Left lung (tissue), 10 donors: ENCODE data around the gene SPACA1. TPM values are rescaled to one million over a fixed set of nuclear protein-coding genes. Genes with fewer than 3 reads are reported as not detected.

Experiments
- ATAC-seq: fragments of 200-7000 bp; cut with Tn5 transposase; one replicate; pipeline ENCODE4 v1.9.1; 2020; ENCODE audit warnings: moderate library complexity
- DNase-seq, 4 donors: peaks; one replicate each; pipeline ENCODE4 v3.0.0-alpha.2; 2013 to 2020
- H3K27ac ChIP-seq, 2 donors: fragments of 200-600 bp; sonication (generic) in 1 of 2; one replicate each; pipeline versions ENCODE4 v1.5.0 to v1.8.0; 2020 to 2021
- H3K27me3 ChIP-seq, 2 donors: fragments of 200-600 bp; sonication (generic) in 1 of 2; one replicate each; pipeline versions ENCODE4 v1.5.0 to v1.8.0; 2020 to 2021
- H3K36me3 ChIP-seq, 2 donors: fragments of 200-600 bp; sonication (generic) in 1 of 2; one replicate each; pipeline versions ENCODE4 v1.5.0 to v1.8.0; 2020 to 2021
- H3K4me1 ChIP-seq, 2 donors: fragments of 200-600 bp; one replicate each; pipeline ENCODE4 v1.8.0; 2021
- H3K4me3 ChIP-seq, 2 donors: fragments of 200-600 bp; sonication (generic) in 1 of 2; one replicate each; pipeline versions ENCODE4 v1.5.0 to v1.8.0; 2020 to 2021; ENCODE audit warnings: mild to moderate bottlenecking in 1 of 2
- H3K9me3 ChIP-seq, 2 donors: fragments of 200-600 bp; sonication (generic) in 1 of 2; one replicate each; pipeline versions ENCODE4 v1.5.0 to v1.8.0; 2020 to 2021
- intact Hi-C, 2 donors: fragments of 100-400 bp; cut with DNase I; formaldehyde crosslinking; loops; one replicate each; pipeline versions ENCODE4 v1.11.2 to v1.14.2; 2022
- polyA plus RNA-seq, 6 donors: library from polyadenylated mRNA; unstranded; fragments of 120-200 nt; gene quantifications; one replicate each; pipeline ENCODE4 v1.2.1, GENCODE V29; 2013; ENCODE audit not compliant: insufficient read length in 6 of 6
- total RNA-seq, 2 donors: library from RNA; stranded (reverse); fragmentation: NEBNext Ultra II Directional; extraction: Animal tissue kit (Norgen Biotek cat#: 25700); gene quantifications; one replicate each; pipeline ENCODE4 v1.2.1, GENCODE V29; 2021
- TF ChIP-seq, protein P1 (sequence below), 2 donors: fragments of 200-600 bp; sonication (generic) in 1 of 2; IDR thresholded peaks; one replicate each; pipeline versions ENCODE4 v1.5.0 to v1.8.0; 2021; ENCODE audit warnings: antibody characterized with exemption in 2 of 2
- donor health status: DM: no; HTN: yes; CAD: no.
- donor health status: DM: no; HTN: no; CAD: no.

SPACA1 gene
- total and polyA plus RNA-seq, 8 donors: not detected

DNA sequence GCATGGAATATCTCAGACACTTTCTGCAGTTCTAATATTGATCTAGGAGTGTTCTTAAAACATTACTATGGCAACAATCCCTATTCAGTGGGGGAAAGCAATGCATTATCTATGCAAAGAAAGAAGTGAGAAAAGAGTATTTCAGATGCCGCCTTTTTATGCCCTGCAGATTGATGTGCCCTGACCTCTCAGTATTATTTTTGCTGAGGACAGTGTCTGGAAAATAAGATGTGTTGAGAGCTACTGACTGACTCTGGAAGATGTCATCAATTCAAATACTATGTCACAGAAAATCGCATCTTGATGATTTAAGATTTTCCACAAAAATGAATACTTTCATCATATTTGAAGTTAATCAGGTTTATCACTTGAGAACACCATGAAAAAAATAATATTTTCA lies 22.9 kb upstream of the SPACA1 start:
- ATAC-seq (no peak), DNase-seq (no peak)
- Histone ChIP-seq H3K36me3 (no peaks in the 10 kb centered on the region), H3K27me3 (no peaks in the 10 kb centered on the region), H3K4me1 (no peaks in the 10 kb centered on the region), H3K4me3 (no peak overlapping the region), H3K9me3 (peaks cover 0 to 21% of the 10 kb centered on the region in 2 donors), H3K27ac (no peak overlapping the region)
- TF ChIP-seq, protein P1, sequence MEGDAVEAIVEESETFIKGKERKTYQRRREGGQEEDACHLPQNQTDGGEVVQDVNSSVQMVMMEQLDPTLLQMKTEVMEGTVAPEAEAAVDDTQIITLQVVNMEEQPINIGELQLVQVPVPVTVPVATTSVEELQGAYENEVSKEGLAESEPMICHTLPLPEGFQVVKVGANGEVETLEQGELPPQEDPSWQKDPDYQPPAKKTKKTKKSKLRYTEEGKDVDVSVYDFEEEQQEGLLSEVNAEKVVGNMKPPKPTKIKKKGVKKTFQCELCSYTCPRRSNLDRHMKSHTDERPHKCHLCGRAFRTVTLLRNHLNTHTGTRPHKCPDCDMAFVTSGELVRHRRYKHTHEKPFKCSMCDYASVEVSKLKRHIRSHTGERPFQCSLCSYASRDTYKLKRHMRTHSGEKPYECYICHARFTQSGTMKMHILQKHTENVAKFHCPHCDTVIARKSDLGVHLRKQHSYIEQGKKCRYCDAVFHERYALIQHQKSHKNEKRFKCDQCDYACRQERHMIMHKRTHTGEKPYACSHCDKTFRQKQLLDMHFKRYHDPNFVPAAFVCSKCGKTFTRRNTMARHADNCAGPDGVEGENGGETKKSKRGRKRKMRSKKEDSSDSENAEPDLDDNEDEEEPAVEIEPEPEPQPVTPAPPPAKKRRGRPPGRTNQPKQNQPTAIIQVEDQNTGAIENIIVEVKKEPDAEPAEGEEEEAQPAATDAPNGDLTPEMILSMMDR (IDR thresholded peaks at IDR 0.05): no peak
- intact Hi-C loops: no loop called here

DNA sequence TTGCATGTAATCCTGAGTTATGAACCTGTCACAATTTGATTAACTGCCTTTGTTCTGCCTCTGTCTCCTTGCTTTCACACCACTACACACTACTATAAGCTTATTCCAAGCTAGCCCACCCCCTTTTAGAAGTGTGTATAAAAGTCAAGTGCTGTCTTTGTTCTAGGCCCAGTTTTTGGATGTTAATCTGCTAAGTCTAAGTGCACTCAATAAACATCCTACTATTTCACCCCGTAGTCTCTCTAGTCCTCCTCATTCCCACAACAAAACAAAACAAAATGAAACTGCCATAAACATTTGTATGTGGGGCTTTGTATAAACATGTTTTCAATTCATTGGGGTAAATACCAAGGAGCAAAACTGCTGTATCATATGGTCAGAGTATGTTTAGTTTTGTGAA lies 16.1 kb upstream of the SPACA1 start:
- intact Hi-C loops: no loop called here
- DNase-seq (no peak), ATAC-seq (no peak)
- H3K4me1 ChIP-seq: no peaks in the 10 kb centered on the region
- peaks cover 0 to 59% of the 10 kb centered on the region in 2 donors for H3K9me3 ChIP-seq
- H3K27ac ChIP-seq: no peak overlapping the region
- no peaks in the 10 kb centered on the region for H3K36me3 ChIP-seq
- TF ChIP-seq, protein P1 (IDR thresholded peaks at IDR 0.05): no peak
- H3K27me3 ChIP-seq: no peaks in the 10 kb centered on the region
- no peak overlapping the region for H3K4me3 ChIP-seq

DNA sequence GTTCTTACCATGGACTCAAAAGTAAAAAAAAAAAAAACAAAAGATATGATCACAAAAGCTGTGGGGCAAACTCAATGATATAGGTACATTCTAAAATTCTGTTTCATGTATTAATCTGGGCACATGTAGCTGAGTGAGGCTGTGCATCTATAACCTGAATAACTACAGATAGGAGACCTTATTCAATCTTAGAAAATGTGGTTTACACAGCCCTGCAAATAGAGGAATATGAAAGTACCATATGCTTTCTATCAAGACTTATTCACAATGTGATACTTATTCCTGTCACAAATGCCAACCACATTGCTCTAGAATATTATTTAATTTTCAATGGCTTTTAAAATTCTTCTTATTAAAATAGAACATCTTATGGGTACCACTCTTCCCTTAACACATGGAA lies 3.1 kb upstream of the SPACA1 start:
- H3K9me3 ChIP-seq: peaks cover 0 to 4% of the 10 kb centered on the region in 2 donors
- intact Hi-C loops: no loop called here
- no peak overlapping the region for H3K27ac ChIP-seq
- H3K4me1 ChIP-seq: no peaks in the 10 kb centered on the region
- DNase-seq: no peak
- no peaks in the 10 kb centered on the region for H3K36me3 ChIP-seq
- H3K4me3 ChIP-seq: no peak overlapping the region
- TF ChIP-seq, protein P1 (IDR thresholded peaks at IDR 0.05): no peak
- peaks cover 0 to 23% of the 10 kb centered on the region in 2 donors for H3K27me3 ChIP-seq
- ATAC-seq: no peak

DNA sequence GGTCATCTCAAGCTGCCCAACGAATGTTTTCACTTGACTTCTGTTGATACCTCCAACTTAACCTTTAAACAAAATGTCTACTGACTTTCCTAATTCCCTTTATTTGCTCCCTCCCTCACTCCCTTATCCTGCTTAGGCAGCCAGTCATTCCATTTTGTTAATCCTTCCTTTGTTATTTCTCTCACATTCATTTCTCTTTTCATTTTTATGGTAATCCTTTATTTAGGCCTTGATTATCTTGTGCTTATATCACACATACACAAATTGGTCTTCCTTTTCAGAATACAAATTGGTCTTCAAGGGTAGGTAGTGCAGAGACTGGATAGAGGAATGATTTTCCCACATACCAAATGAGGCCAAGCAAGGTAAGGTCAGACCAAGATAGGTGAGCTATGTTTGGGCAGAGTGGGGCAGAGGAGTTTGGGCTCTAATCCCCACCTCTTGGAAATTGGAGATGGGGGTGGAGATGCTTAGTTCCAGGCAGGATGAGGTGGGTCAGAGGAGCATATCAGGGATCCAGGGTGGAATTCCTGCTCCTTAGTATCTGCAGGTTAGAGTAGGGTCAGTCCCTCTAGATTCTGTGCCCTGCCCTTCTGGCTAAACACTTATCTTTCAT lies 2.0 kb upstream of the SPACA1 start:
- TF ChIP-seq, protein P1 (IDR thresholded peaks at IDR 0.05): no peak
- H3K27me3 ChIP-seq: peaks cover 0 to 23% of the 10 kb centered on the region in 2 donors
- intact Hi-C loops: no loop called here

DNA sequence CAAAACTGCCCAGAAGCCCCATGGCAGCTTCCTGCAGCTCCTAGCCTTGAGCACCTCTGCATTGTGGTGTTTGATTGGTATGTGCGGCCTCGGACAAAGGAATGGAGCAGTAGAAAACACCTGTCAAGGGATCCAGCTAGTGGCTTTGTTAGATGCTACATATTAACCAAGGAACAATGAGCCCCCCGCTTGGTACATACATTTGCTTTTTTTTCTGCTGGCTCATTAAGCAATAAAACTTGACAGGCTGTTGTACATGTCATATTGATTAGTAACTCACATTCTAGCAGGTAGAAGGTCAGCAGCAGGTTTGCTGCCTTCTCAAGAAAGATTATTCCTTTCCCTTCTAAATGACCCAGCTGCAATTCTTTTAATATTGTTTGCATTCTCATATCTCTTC lies 937 bp downstream of the SPACA1 start:
- no peak overlapping the region for H3K27ac ChIP-seq
- peaks cover 0 to 4% of the 10 kb centered on the region in 2 donors for H3K9me3 ChIP-seq
- TF ChIP-seq, protein P1 (IDR thresholded peaks at IDR 0.05): no peak
- intact Hi-C loops: no loop called here
- H3K4me1 ChIP-seq: no peaks in the 10 kb centered on the region
- H3K36me3 ChIP-seq: no peaks in the 10 kb centered on the region
- ATAC-seq (no peak), DNase-seq (no peak)
- H3K27me3 ChIP-seq: peaks cover 0 to 23% of the 10 kb centered on the region in 2 donors
- H3K4me3 ChIP-seq: no peak overlapping the region

More for the DNA sequence above, 2.0 kb upstream of the SPACA1 start:
- ATAC-seq (no peak), DNase-seq (no peak)
- Histone ChIP-seq H3K4me3 (no peak overlapping the region), H3K9me3 (peaks cover 0 to 4% of the 10 kb centered on the region in 2 donors), H3K4me1 (no peaks in the 10 kb centered on the region), H3K36me3 (no peaks in the 10 kb centered on the region), H3K27ac (no peak overlapping the region)
